HepG2 (cell line): Measurements from ENCODE around the gene LRRN4. TPM values are rescaled to one million over a fixed set of nuclear protein-coding genes. Genes with fewer than 3 reads are reported as not detected.

Source experiments
- ATAC-seq: fragments of 200-7000 bp; cut with Tn5 transposase; 3 replicates; pipeline ENCODE4 v1.9.1; 2020; ENCODE audit warnings: mild to moderate bottlenecking, moderate library complexity
- BruUV-seq: library from RNA; stranded (reverse); fragments of 400-500 nt; replicated peaks from 2 replicates; lab custom pipeline; 2021; lab: Mats Ljungman, UMichigan
- CTCF ChIA-PET: fragments of 300-600 bp; formaldehyde crosslinking; extraction: SDS; loops from one replicate; lab custom pipeline; 2021; ENCODE audit warnings: low total read pairs, inconsistent platforms, low intra/inter-chr PET ratio; lab: Yijun Ruan, JAX
- POLR2A ChIA-PET: fragments of 350-600 bp; sonication (Branson Sonifier 250); formaldehyde crosslinking; loops from one replicate; lab custom pipeline; 2020; ENCODE audit warnings: antibody characterized with exemption, inconsistent platforms; lab: Yijun Ruan, JAX
- DNase-seq: peaks from one replicate; pipeline ENCODE4 v3.0.0-alpha.2; 2015; ENCODE audit warnings: low spot score
- FAIRE-seq: peaks from 3 replicates; lab custom pipeline; 2011; peaks lifted over from hg19 to GRCh38; lab: Jason Lieb, UNC
- H2AFZ ChIP-seq: one replicate; pipeline ENCODE4 v1.6.1; 2011; ENCODE audit warnings: low read length, inconsistent platforms
- H3K27ac ChIP-seq: fragments of 300-600 bp; 3 replicates; pipeline ENCODE4 v1.8.0; 2011; ENCODE audit warnings: mixed run types, mild to moderate bottlenecking, mixed read lengths, low read length, inconsistent platforms; ENCODE audit not compliant: insufficient read depth; ENCODE audit errors: extremely low read length
- H3K27me3 ChIP-seq, 2 experiments: fragments of 200-600 bp in 1 of 2; 2 replicates in 1 of 2; 3 replicates in 1 of 2; pipeline versions ENCODE4 v1.6.0 to v1.8.0; 2011; ENCODE audit warnings: low read length in 2 of 2, mild to moderate bottlenecking in 2 of 2, moderate library complexity in 2 of 2, inconsistent platforms in 1 of 2; ENCODE audit not compliant: insufficient read depth in 2 of 2, control insufficient read depth in 1 of 2
- H3K36me3 ChIP-seq, 2 experiments: fragments of 200-600 bp in 1 of 2; replicated peaks in 1 of 2; 2 replicates in 1 of 2; 3 replicates in 1 of 2; pipeline versions ENCODE4 v1.5.1 to v1.8.0; 2011; ENCODE audit warnings: low read length in 2 of 2, inconsistent platforms in 1 of 2; ENCODE audit not compliant: insufficient read depth in 2 of 2, control insufficient read depth in 1 of 2
- H3K4me1 ChIP-seq: 2 replicates; pipeline ENCODE4 v1.5.1; 2012; ENCODE audit warnings: low read length, inconsistent platforms; ENCODE audit not compliant: insufficient read depth
- H3K4me2 ChIP-seq: 2 replicates; pipeline ENCODE4 v1.6.0; 2011; ENCODE audit warnings: low read depth, low read length, inconsistent platforms
- H3K4me3 ChIP-seq, 3 experiments: fragments of 200-600 bp in 1 of 3; sonication (generic), shearing (Covaris generic) in 1 of 3; replicated peaks in 1 of 3; 2 replicates each; pipeline ENCODE4 v1.5.1; 2011 to 2016; ENCODE audit warnings: low read length in 3 of 3, inconsistent platforms in 2 of 3, low read depth in 2 of 3, mild to moderate bottlenecking in 2 of 3, control low read depth in 1 of 3, mixed read lengths in 1 of 3; ENCODE audit not compliant: insufficient read depth in 1 of 3
- H3K79me2 ChIP-seq: one replicate; pipeline ENCODE4 v1.6.1; 2011; ENCODE audit warnings: low read length, inconsistent platforms; ENCODE audit not compliant: insufficient read depth
- H3K9ac ChIP-seq: 2 replicates; pipeline ENCODE4 v1.6.0; 2011; ENCODE audit warnings: mild to moderate bottlenecking, low read depth, low read length, inconsistent platforms; ENCODE audit not compliant: insufficient read depth
- H3K9me3 ChIP-seq: 2 replicates; pipeline ENCODE4 v1.5.1; 2012; ENCODE audit warnings: mild to moderate bottlenecking, low read length
- H4K20me1 ChIP-seq: 2 replicates; pipeline ENCODE4 v1.6.0; 2011; ENCODE audit warnings: inconsistent platforms, mild to moderate bottlenecking, low read length, moderate library complexity; ENCODE audit not compliant: insufficient read depth
- CHD2 ChIP-seq: IDR thresholded peaks from 2 replicates; pipeline ENCODE4 v1.6.1; 2011; ENCODE audit warnings: low read depth, low read length, improper control_type of control experiment
- GZF1 ChIP-seq: sonication (generic); formaldehyde crosslinking; IDR thresholded peaks from 2 replicates; pipeline ENCODE4 v1.5.1; 2020; ENCODE audit warnings: mild to moderate bottlenecking, missing genetic modification reagents
- HHEX ChIP-seq: IDR thresholded peaks from 2 replicates; pipeline ENCODE4 v1.6.1; 2016; ENCODE audit warnings: control low read depth
- NKX3-1 ChIP-seq: sonication (generic); formaldehyde crosslinking; IDR thresholded peaks from 2 replicates; pipeline ENCODE4 v1.5.0; 2020; ENCODE audit warnings: missing genetic modification reagents
- RFXAP ChIP-seq: sonication (generic); formaldehyde crosslinking; IDR thresholded peaks from 2 replicates; pipeline ENCODE4 v1.4.0; 2020; ENCODE audit warnings: missing genetic modification reagents, borderline replicate concordance
- SMC3 ChIP-seq: IDR thresholded peaks from 2 replicates; pipeline ENCODE4 v1.6.1; 2011; ENCODE audit warnings: low read length, improper control_type of control experiment
- YEATS2 ChIP-seq: sonication (generic); formaldehyde crosslinking; IDR thresholded peaks from 2 replicates; pipeline ENCODE4 v1.4.0; 2020; ENCODE audit warnings: missing genetic modification reagents, borderline replicate concordance
- YEATS4 ChIP-seq: sonication (generic); formaldehyde crosslinking; IDR thresholded peaks from 2 replicates; pipeline ENCODE4 v1.4.0; 2020; ENCODE audit warnings: missing genetic modification reagents, borderline replicate concordance
- ZBTB21 ChIP-seq: sonication (generic); formaldehyde crosslinking; IDR thresholded peaks from 2 replicates; pipeline ENCODE4 v1.4.0; 2020; ENCODE audit warnings: missing genetic modification reagents
- ZBTB3 ChIP-seq: sonication (generic); formaldehyde crosslinking; IDR thresholded peaks from 2 replicates; pipeline ENCODE4 v1.4.0; 2020; ENCODE audit warnings: low read depth, mild to moderate bottlenecking, moderate library complexity, missing genetic modification reagents, borderline replicate concordance
- ZFP36L2 ChIP-seq: sonication (generic); formaldehyde crosslinking; IDR thresholded peaks from 2 replicates; pipeline ENCODE4 v1.4.0; 2020; ENCODE audit warnings: missing genetic modification reagents
- ZNF124 ChIP-seq: sonication (generic); formaldehyde crosslinking; IDR thresholded peaks from 2 replicates; pipeline ENCODE4 v1.4.0; 2020; ENCODE audit warnings: missing genetic modification reagents
- ZNF343 ChIP-seq: sonication (generic); formaldehyde crosslinking; IDR thresholded peaks from 2 replicates; pipeline ENCODE4 v1.4.0; 2020; ENCODE audit warnings: mild to moderate bottlenecking, missing genetic modification reagents
- ZNF569 ChIP-seq: sonication (generic); formaldehyde crosslinking; IDR thresholded peaks from 2 replicates; pipeline ENCODE4 v1.5.0; 2020; ENCODE audit warnings: mild to moderate bottlenecking, missing genetic modification reagents, moderate library complexity, borderline replicate concordance
- ZNF788 ChIP-seq: sonication (generic); formaldehyde crosslinking; IDR thresholded peaks from 2 replicates; pipeline ENCODE4 v1.5.0; 2020; ENCODE audit warnings: mild to moderate bottlenecking, missing genetic modification reagents, borderline replicate concordance
- WGBS: methylation state at CpG from one replicate; pipeline ENCODE4 v1.1.6; 2017; ENCODE audit warnings: low lambda C conversion rate; 5-methylcytosine and 5-hydroxymethylcytosine counted together
- in situ Hi-C: cut with HindIII; loops from 2 replicates; pipeline ENCODE4 v1.10.0; 2017; ENCODE audit warnings: low pct_unique_long_range_greater_than_20kb; ENCODE audit not compliant: extremely low pct_ligation_motif_present
- intact Hi-C: fragments of 100-400 bp; cut with micrococcal nuclease; formaldehyde crosslinking; loops from one replicate; pipeline ENCODE4 v1.10.0; 2022; ENCODE audit not compliant: unreplicated experiment
- polyA plus RNA-seq, 8 experiments: library from polyadenylated mRNA; depleted of rRNA in 3 of 8; stranded (reverse) in 7 of 8; unstranded in 1 of 8; fragments of >200 nt; fragmentation: Illumina TruSeq in 4 of 8; extraction: Trizol in 4 of 8; gene quantifications; 2 replicates each; pipeline versions ENCODE4 v1.2.1 to v1.2.3, GENCODE V29; 2011 to 2016; ENCODE audit warnings: low read depth in 4 of 8, missing spikeins in 1 of 8, mixed read lengths in 1 of 8; ENCODE audit not compliant: insufficient read depth in 1 of 8
- total RNA-seq, 5 experiments: library from RNA; depleted of rRNA; stranded (reverse); fragments of >200 nt; fragmentation: Illumina TruSeq; extraction: Trizol; gene quantifications; 2 replicates each; pipeline ENCODE4 v1.2.3, GENCODE V29; 2016; ENCODE audit warnings: low read depth in 1 of 5
- TF ChIP-seq, protein P1 (sequence below): sonication (generic); IDR thresholded peaks from 2 replicates; pipeline ENCODE4 v1.6.1; 2016; ENCODE audit warnings: low read depth, borderline replicate concordance
- TF ChIP-seq, protein P2 (sequence below): IDR thresholded peaks from 2 replicates; pipeline ENCODE4 v1.6.1; 2018; ENCODE audit warnings: missing genetic modification reagents, mild to moderate bottlenecking, missing compliant biosample characterization
- TF ChIP-seq, protein P3 (sequence below): sonication (generic); formaldehyde crosslinking; IDR thresholded peaks from 2 replicates; pipeline ENCODE4 v1.8.0; 2022; ENCODE audit warnings: mild to moderate bottlenecking, missing genetic modification reagents, borderline replicate concordance

LRRN4 gene
- total and polyA plus RNA-seq, 2 of the 13 experiments (the other 11 are each of a cell fraction or from before 2014, with no cell fraction given) = 0.15 to 0.20 TPM

- in situ Hi-C loops (no loop called here), intact Hi-C loops (no loop called here)
- H2AFZ ChIP-seq = no peak overlapping the region
- no peaks in the 10 kb centered on the region for H3K9me3 ChIP-seq
- H3K4me2 ChIP-seq = no peak overlapping the region
- ChIA-PET CTCF (no interaction called here), POLR2A (no interaction called here)
- ATAC-seq = no peak
- no peaks in the 10 kb centered on the region for H4K20me1 ChIP-seq
- TF ChIP-seq, protein P1, sequence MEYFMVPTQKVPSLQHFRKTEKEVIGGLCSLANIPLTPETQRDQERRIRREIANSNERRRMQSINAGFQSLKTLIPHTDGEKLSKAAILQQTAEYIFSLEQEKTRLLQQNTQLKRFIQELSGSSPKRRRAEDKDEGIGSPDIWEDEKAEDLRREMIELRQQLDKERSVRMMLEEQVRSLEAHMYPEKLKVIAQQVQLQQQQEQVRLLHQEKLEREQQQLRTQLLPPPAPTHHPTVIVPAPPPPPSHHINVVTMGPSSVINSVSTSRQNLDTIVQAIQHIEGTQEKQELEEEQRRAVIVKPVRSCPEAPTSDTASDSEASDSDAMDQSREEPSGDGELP = no peak
- TF ChIP-seq HHEX (no peak), ZNF124 (CRISPR knock-in tag) (no peak), YEATS4 (CRISPR knock-in tag) (no peak)
- peaks cover 13 to 59% of the 10 kb centered on the region in 2 experiments for H3K36me3 ChIP-seq
- FAIRE-seq = no peak
- H3K79me2 ChIP-seq = no peaks in the 10 kb centered on the region
- no peak overlapping the region for H3K4me3 ChIP-seq
- DNase-seq = no peak
- BruUV-seq = no TSS peak
- 100% methylated on average over 2 of the region's 2 CpGs for WGBS
- peaks cover 14% of the 10 kb centered on the region for H3K4me1 ChIP-seq
- H3K9ac ChIP-seq = no peak overlapping the region
- no peak overlapping the region for H3K27ac ChIP-seq
- no peaks in the 10 kb centered on the region for H3K27me3 ChIP-seq
Measured at GRCh38 chr20:6100246-6100645, 46.4 kb upstream of the LRRN4 start.

GRCh38 chr20:6099819-6100218 is 46.0 kb upstream of the LRRN4 start:
- H3K4me3 ChIP-seq = no peak overlapping the region
- H3K9me3 ChIP-seq = no peaks in the 10 kb centered on the region
- H2AFZ ChIP-seq = no peak overlapping the region
- H3K27ac ChIP-seq = no peak overlapping the region
- in situ Hi-C loops (no loop called here), intact Hi-C loops (no loop called here)
- ChIA-PET POLR2A (no interaction called here), CTCF (no interaction called here)
- ATAC-seq (no peak), FAIRE-seq (no peak), DNase-seq (no peak)
- H3K4me1 ChIP-seq = peaks cover 18% of the 10 kb centered on the region
- H3K9ac ChIP-seq = no peak overlapping the region
- H4K20me1 ChIP-seq = no peaks in the 10 kb centered on the region
- H3K4me2 ChIP-seq = no peak overlapping the region
- peaks cover 10 to 54% of the 10 kb centered on the region in 2 experiments for H3K36me3 ChIP-seq
- no peaks in the 10 kb centered on the region for H3K27me3 ChIP-seq
- no TSS peak for BruUV-seq
- TF ChIP-seq YEATS2 (CRISPR knock-in tag) (no peak), ZNF343 (no peak), SMC3 (no peak), ZNF569 (CRISPR knock-in tag) (no peak), CHD2 (no peak), ZFP36L2 (CRISPR knock-in tag) (no peak), GZF1 (CRISPR knock-in tag) (no peak), NKX3-1 (CRISPR knock-in tag) (no peak), RFXAP (CRISPR knock-in tag) (no peak), ZNF788 (CRISPR knock-in tag) (no peak), ZBTB21 (CRISPR knock-in tag) (no peak), ZBTB3 (CRISPR knock-in tag) (no peak)
- TF ChIP-seq, protein P2, sequence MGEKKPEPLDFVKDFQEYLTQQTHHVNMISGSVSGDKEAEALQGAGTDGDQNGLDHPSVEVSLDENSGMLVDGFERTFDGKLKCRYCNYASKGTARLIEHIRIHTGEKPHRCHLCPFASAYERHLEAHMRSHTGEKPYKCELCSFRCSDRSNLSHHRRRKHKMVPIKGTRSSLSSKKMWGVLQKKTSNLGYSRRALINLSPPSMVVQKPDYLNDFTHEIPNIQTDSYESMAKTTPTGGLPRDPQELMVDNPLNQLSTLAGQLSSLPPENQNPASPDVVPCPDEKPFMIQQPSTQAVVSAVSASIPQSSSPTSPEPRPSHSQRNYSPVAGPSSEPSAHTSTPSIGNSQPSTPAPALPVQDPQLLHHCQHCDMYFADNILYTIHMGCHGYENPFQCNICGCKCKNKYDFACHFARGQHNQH (CRISPR knock-in tag) = no peak
- TF ChIP-seq, protein P3, sequence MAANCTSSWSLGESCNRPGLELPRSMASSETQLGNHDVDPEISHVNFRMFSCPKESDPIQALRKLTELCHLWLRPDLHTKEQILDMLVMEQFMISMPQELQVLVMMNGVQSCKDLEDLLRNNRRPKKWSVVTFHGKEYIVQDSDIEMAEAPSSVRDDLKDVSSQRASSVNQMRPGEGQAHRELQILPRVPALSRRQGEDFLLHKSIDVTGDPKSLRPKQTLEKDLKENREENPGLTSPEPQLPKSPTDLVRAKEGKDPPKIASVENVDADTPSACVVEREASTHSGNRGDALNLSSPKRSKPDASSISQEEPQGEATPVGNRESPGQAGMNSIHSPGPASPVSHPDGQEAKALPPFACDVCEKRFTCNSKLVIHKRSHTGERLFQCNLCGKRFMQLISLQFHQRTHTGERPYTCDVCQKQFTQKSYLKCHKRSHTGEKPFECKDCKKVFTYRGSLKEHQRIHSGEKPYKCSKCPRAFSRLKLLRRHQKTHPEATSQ (CRISPR knock-in tag) = no peak
- no peaks in the 10 kb centered on the region for H3K79me2 ChIP-seq
